H9 (cell line): ENCODE data around the gene HCN4. TPM values are rescaled to one million over a fixed set of nuclear protein-coding genes. Genes with fewer than 3 reads are reported as not detected.

Experiments used
- DNase-seq: peaks from one replicate; pipeline ENCODE4 v3.0.0-alpha.2; 2017
- H2AFZ ChIP-seq: one replicate; pipeline ENCODE4 v1.6.1; 2013; ENCODE audit warnings: mild to moderate bottlenecking, low read length, control low read depth, moderate library complexity
- H2AK5ac ChIP-seq: 2 replicates; pipeline ENCODE4 v1.6.1; 2013; ENCODE audit warnings: low read length, control low read depth, mixed read lengths; ENCODE audit not compliant: insufficient read length
- H2BK120ac ChIP-seq: one replicate; pipeline ENCODE4 v1.6.1; 2013; ENCODE audit warnings: low read depth, mild to moderate bottlenecking, low read length, control low read depth, inconsistent platforms; ENCODE audit not compliant: poor library complexity, severe bottlenecking
- H2BK12ac ChIP-seq: 2 replicates; pipeline ENCODE4 v1.6.1; 2013; ENCODE audit warnings: low read length, control low read depth, mixed read lengths, low read depth; ENCODE audit not compliant: insufficient read length
- H2BK15ac ChIP-seq: 2 replicates; pipeline ENCODE4 v1.6.1; 2013; ENCODE audit warnings: low read depth, low read length, control low read depth
- H2BK20ac ChIP-seq: one replicate; pipeline ENCODE4 v1.6.1; 2013; ENCODE audit warnings: low read depth, mild to moderate bottlenecking, low read length, control low read depth, inconsistent platforms; ENCODE audit not compliant: poor library complexity, severe bottlenecking
- H2BK5ac ChIP-seq: 2 replicates; pipeline ENCODE4 v1.6.1; 2013; ENCODE audit warnings: low read length, control low read depth, mixed read lengths; ENCODE audit not compliant: insufficient read length
- H3K14ac ChIP-seq: 2 replicates; pipeline ENCODE4 v1.6.1; 2013; ENCODE audit warnings: low read length, control low read depth; ENCODE audit not compliant: insufficient read depth
- H3K18ac ChIP-seq: 2 replicates; pipeline ENCODE4 v1.6.1; 2013; ENCODE audit warnings: low read depth, mild to moderate bottlenecking, mixed read lengths, low read length, control low read depth; ENCODE audit not compliant: insufficient read length
- H3K23ac ChIP-seq: 2 replicates; pipeline ENCODE4 v1.6.1; 2013; ENCODE audit warnings: low read length, control low read depth, mixed read lengths, low read depth; ENCODE audit not compliant: insufficient read length
- H3K23me2 ChIP-seq: 2 replicates; pipeline ENCODE4 v1.6.1; 2013; ENCODE audit warnings: low read depth, mild to moderate bottlenecking, mixed read lengths, low read length, control low read depth; ENCODE audit not compliant: insufficient read length, poor library complexity, severe bottlenecking
- H3K27ac ChIP-seq: 2 replicates; pipeline ENCODE4 v1.5.1; 2013; ENCODE audit warnings: low read length, control low read depth, mixed read lengths, low read depth; ENCODE audit not compliant: insufficient read length
- H3K27me3 ChIP-seq: 2 replicates; pipeline ENCODE4 v1.6.1; 2013; ENCODE audit warnings: low read length, control low read depth, inconsistent platforms; ENCODE audit not compliant: insufficient read depth
- H3K4ac ChIP-seq: 2 replicates; pipeline ENCODE4 v1.6.1; 2013; ENCODE audit warnings: low read depth, mild to moderate bottlenecking, control low read depth, inconsistent platforms, low read length, moderate library complexity
- H3K4me1 ChIP-seq: 2 replicates; pipeline ENCODE4 v1.6.1; 2013; ENCODE audit warnings: low read length, control low read depth, inconsistent platforms; ENCODE audit not compliant: insufficient read depth
- H3K4me2 ChIP-seq: 2 replicates; pipeline ENCODE4 v1.6.1; 2013; ENCODE audit warnings: low read length, control low read depth, mixed read lengths; ENCODE audit not compliant: insufficient read length, insufficient read depth
- H3K56ac ChIP-seq: 2 replicates; pipeline ENCODE4 v1.6.1; 2013; ENCODE audit warnings: low read depth, mild to moderate bottlenecking, mixed read lengths, low read length, control low read depth; ENCODE audit not compliant: insufficient read length
- H3K79me1 ChIP-seq: 2 replicates; pipeline ENCODE4 v1.6.1; 2013; ENCODE audit warnings: low read depth, mild to moderate bottlenecking, moderate library complexity, low read length, control low read depth, inconsistent platforms; ENCODE audit not compliant: insufficient read depth, poor library complexity, severe bottlenecking
- H3K79me2 ChIP-seq: 2 replicates; pipeline ENCODE4 v1.6.1; 2013; ENCODE audit warnings: low read length, control low read depth, inconsistent platforms; ENCODE audit not compliant: insufficient read depth
- H3K9ac ChIP-seq: 2 replicates; pipeline ENCODE4 v1.6.1; 2013; ENCODE audit warnings: low read length, control low read depth, mixed read lengths; ENCODE audit not compliant: insufficient read length; ENCODE audit errors: extremely low read depth
- H3K9me3 ChIP-seq: one replicate; pipeline ENCODE4 v1.6.1; 2013; ENCODE audit warnings: low read depth, low read length, inconsistent platforms; ENCODE audit not compliant: control insufficient read depth
- H3T11ph ChIP-seq: one replicate; pipeline ENCODE4 v1.6.1; 2013; ENCODE audit warnings: mild to moderate bottlenecking, low read length, control low read depth, inconsistent platforms
- H4K20me1 ChIP-seq: one replicate; pipeline ENCODE4 v1.6.1; 2013; ENCODE audit not compliant: control insufficient read depth, insufficient read length, insufficient read depth
- H4K5ac ChIP-seq: 2 replicates; pipeline ENCODE4 v1.6.1; 2013; ENCODE audit warnings: low read depth, mild to moderate bottlenecking, mixed read lengths, low read length, control low read depth; ENCODE audit not compliant: insufficient read length
- H4K8ac ChIP-seq: replicated peaks from 2 replicates; pipeline ENCODE4 v1.6.1; 2013; ENCODE audit warnings: low read length, control low read depth, mixed read lengths, low read depth; ENCODE audit not compliant: insufficient read length
- H4K91ac ChIP-seq: 2 replicates; pipeline ENCODE4 v1.6.1; 2013; ENCODE audit warnings: low read depth, mild to moderate bottlenecking, moderate library complexity, mixed read lengths, low read length, control low read depth; ENCODE audit not compliant: insufficient read length
- H3K27ac Mint-ChIP-seq, 3 experiments: 2 replicates in 2 of 3; 3 replicates in 1 of 3; pipeline ENCODE4 v1.8.0; 2020 to 2021; ENCODE audit warnings: mixed read lengths in 3 of 3, mild to moderate bottlenecking in 1 of 3, moderate library complexity in 1 of 3
- H3K27me3 Mint-ChIP-seq: 2 replicates; pipeline ENCODE4 v1.8.0; 2021; ENCODE audit warnings: low read depth, mild to moderate bottlenecking, moderate library complexity, mixed read lengths
- H3K36me3 Mint-ChIP-seq, 3 experiments: 2 replicates in 2 of 3; 3 replicates in 1 of 3; pipeline ENCODE4 v1.8.0; 2020 to 2021; ENCODE audit warnings: low read depth in 3 of 3, mixed read lengths in 3 of 3; ENCODE audit not compliant: insufficient read depth in 1 of 3
- H3K4me1 Mint-ChIP-seq, 2 experiments: 2 replicates each; pipeline ENCODE4 v1.8.0; 2020; ENCODE audit warnings: mixed read lengths in 2 of 2
- H3K4me3 Mint-ChIP-seq, 2 experiments: 2 replicates in 1 of 2; 3 replicates in 1 of 2; pipeline ENCODE4 v1.8.0; 2020 to 2021; ENCODE audit warnings: mild to moderate bottlenecking in 2 of 2, mixed read lengths in 2 of 2, moderate library complexity in 1 of 2
- H3K9me3 Mint-ChIP-seq, 2 experiments: 2 replicates in 1 of 2; 3 replicates in 1 of 2; pipeline ENCODE4 v1.8.0; 2020; ENCODE audit warnings: mild to moderate bottlenecking in 2 of 2, mixed read lengths in 2 of 2, moderate library complexity in 1 of 2
- WGBS: extraction: QIAGEN DNeasy Blood & Tissue Kit; methylation state at CpG from one replicate; pipeline ENCODE4 v1.1.7; 2013; ENCODE audit warnings: missing lambda C conversion rate, low lambda C conversion rate, mixed read lengths; ENCODE audit not compliant: insufficient read length; ENCODE audit errors: extremely low coverage; 5-methylcytosine and 5-hydroxymethylcytosine counted together
- total RNA-seq: library from RNA; stranded (reverse); gene quantifications from 2 replicates; pipeline ENCODE4 v1.2.1, GENCODE V29; 2021
- TF ChIP-seq, protein P1 (sequence below): fragments of 200-600 bp; sonication (generic); conservative IDR thresholded peaks from 3 replicates; pipeline ENCODE4 v1.8.0; 2021; ENCODE audit warnings: antibody characterized with exemption, mild to moderate bottlenecking

The HCN4 gene
- total RNA-seq, 1 experiment from 2014 or later, result 10.5 TPM

DNA sequence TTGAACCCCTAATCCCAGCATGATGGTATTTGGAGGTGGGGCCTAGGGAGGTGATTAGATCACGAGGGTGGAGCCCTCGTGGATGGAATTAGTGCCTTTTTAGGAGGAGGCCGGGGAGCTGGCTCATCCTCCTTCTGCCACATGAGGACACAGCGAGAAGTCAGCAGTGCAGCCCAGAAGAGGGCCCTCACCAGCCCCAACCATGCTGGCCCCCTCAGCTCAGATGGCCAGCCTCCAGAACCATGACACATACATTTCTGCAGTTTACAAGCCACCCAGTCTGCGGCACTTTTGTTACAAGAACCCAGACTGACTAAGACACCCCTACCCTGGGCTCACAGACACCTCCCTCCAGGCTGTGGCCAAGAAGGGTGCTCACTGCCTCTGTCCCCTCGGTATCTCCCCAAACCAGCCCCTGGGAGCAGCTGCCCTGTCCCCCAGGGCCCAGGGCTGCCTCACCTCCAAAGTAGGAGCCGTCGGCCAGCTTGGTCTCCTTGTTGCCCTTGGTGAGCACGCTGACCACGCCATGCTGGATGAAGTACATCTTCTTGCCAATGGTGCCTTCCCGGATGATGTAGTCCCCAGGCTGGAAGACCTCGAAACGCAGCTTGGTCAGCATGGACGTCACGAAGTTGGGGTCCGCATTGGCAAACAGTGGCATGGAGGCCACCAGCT, 44.1 kb downstream of the HCN4 start:
- Histone ChIP-seq H2BK5ac (no peak overlapping the region), H3K4ac (no peak overlapping the region), H2BK120ac (no peak overlapping the region), H2BK20ac (no peak overlapping the region), H3K79me2 (no peaks in the 10 kb centered on the region), H3K23ac (no peak overlapping the region), H4K91ac (no peak overlapping the region), H3K56ac (no peak overlapping the region), H2BK12ac (no peak overlapping the region), H3T11ph (no peak overlapping the region), H3K14ac (no peak overlapping the region), H3K18ac (no peak overlapping the region), H3K4me2 (no peak overlapping the region), H3K9me3 (no peaks in the 10 kb centered on the region), H3K9ac (no peak overlapping the region), H3K27ac (no peak overlapping the region), H3K79me1 (no peaks in the 10 kb centered on the region), H3K27me3 (no peaks in the 10 kb centered on the region), H4K8ac (no peak overlapping the region), H3K23me2 (peaks cover 3% of the 10 kb centered on the region), H2AK5ac (no peak overlapping the region), H4K5ac (no peak overlapping the region), H2BK15ac (no peak overlapping the region), H4K20me1 (no peaks in the 10 kb centered on the region), H3K4me1 (no peaks in the 10 kb centered on the region), H2AFZ (no peak overlapping the region)
- TF ChIP-seq, protein P1, sequence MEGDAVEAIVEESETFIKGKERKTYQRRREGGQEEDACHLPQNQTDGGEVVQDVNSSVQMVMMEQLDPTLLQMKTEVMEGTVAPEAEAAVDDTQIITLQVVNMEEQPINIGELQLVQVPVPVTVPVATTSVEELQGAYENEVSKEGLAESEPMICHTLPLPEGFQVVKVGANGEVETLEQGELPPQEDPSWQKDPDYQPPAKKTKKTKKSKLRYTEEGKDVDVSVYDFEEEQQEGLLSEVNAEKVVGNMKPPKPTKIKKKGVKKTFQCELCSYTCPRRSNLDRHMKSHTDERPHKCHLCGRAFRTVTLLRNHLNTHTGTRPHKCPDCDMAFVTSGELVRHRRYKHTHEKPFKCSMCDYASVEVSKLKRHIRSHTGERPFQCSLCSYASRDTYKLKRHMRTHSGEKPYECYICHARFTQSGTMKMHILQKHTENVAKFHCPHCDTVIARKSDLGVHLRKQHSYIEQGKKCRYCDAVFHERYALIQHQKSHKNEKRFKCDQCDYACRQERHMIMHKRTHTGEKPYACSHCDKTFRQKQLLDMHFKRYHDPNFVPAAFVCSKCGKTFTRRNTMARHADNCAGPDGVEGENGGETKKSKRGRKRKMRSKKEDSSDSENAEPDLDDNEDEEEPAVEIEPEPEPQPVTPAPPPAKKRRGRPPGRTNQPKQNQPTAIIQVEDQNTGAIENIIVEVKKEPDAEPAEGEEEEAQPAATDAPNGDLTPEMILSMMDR, result no peak
- Mint-ChIP-seq H3K4me1 (peaks cover under 1 to 4% of the 10 kb centered on the region in 2 experiments; a peak in 2 of 4 replicates), H3K36me3 (peaks cover 13 to 43% (median 31%) of the 10 kb centered on the region in 3 experiments), H3K4me3 (no peak overlapping the region), H3K9me3 (no peaks in the 10 kb centered on the region; a peak in 1 of 5 replicates), H3K27ac (no peak overlapping the region), H3K27me3 (no peaks in the 10 kb centered on the region; the same call in 1 of the 2 replicates)
- no CpG with 5 or more reads among the region's 16 CpGs for whole genome bisulfite sequencing
- no peak for DNase-seq
